H9 (cell line): ENCODE data around the gene CKB. TPM values are rescaled to one million over a fixed set of nuclear protein-coding genes. Genes with fewer than 3 reads are reported as not detected.

Experiments
- DNase-seq: peaks from one replicate; pipeline ENCODE4 v3.0.0-alpha.2; 2017
- H2AFZ ChIP-seq: one replicate; pipeline ENCODE4 v1.6.1; 2013; ENCODE audit warnings: mild to moderate bottlenecking, low read length, control low read depth, moderate library complexity
- H2AK5ac ChIP-seq: 2 replicates; pipeline ENCODE4 v1.6.1; 2013; ENCODE audit warnings: low read length, control low read depth, mixed read lengths; ENCODE audit not compliant: insufficient read length
- H2BK120ac ChIP-seq: one replicate; pipeline ENCODE4 v1.6.1; 2013; ENCODE audit warnings: low read depth, mild to moderate bottlenecking, low read length, control low read depth, inconsistent platforms; ENCODE audit not compliant: poor library complexity, severe bottlenecking
- H2BK12ac ChIP-seq: 2 replicates; pipeline ENCODE4 v1.6.1; 2013; ENCODE audit warnings: low read length, control low read depth, mixed read lengths, low read depth; ENCODE audit not compliant: insufficient read length
- H2BK15ac ChIP-seq: 2 replicates; pipeline ENCODE4 v1.6.1; 2013; ENCODE audit warnings: low read depth, low read length, control low read depth
- H2BK20ac ChIP-seq: one replicate; pipeline ENCODE4 v1.6.1; 2013; ENCODE audit warnings: low read depth, mild to moderate bottlenecking, low read length, control low read depth, inconsistent platforms; ENCODE audit not compliant: poor library complexity, severe bottlenecking
- H2BK5ac ChIP-seq: 2 replicates; pipeline ENCODE4 v1.6.1; 2013; ENCODE audit warnings: low read length, control low read depth, mixed read lengths; ENCODE audit not compliant: insufficient read length
- H3K14ac ChIP-seq: 2 replicates; pipeline ENCODE4 v1.6.1; 2013; ENCODE audit warnings: low read length, control low read depth; ENCODE audit not compliant: insufficient read depth
- H3K18ac ChIP-seq: 2 replicates; pipeline ENCODE4 v1.6.1; 2013; ENCODE audit warnings: low read depth, mild to moderate bottlenecking, mixed read lengths, low read length, control low read depth; ENCODE audit not compliant: insufficient read length
- H3K23ac ChIP-seq: 2 replicates; pipeline ENCODE4 v1.6.1; 2013; ENCODE audit warnings: low read length, control low read depth, mixed read lengths, low read depth; ENCODE audit not compliant: insufficient read length
- H3K23me2 ChIP-seq: 2 replicates; pipeline ENCODE4 v1.6.1; 2013; ENCODE audit warnings: low read depth, mild to moderate bottlenecking, mixed read lengths, low read length, control low read depth; ENCODE audit not compliant: insufficient read length, poor library complexity, severe bottlenecking
- H3K27ac ChIP-seq: 2 replicates; pipeline ENCODE4 v1.5.1; 2013; ENCODE audit warnings: low read length, control low read depth, mixed read lengths, low read depth; ENCODE audit not compliant: insufficient read length
- H3K27me3 ChIP-seq: 2 replicates; pipeline ENCODE4 v1.6.1; 2013; ENCODE audit warnings: low read length, control low read depth, inconsistent platforms; ENCODE audit not compliant: insufficient read depth
- H3K4ac ChIP-seq: 2 replicates; pipeline ENCODE4 v1.6.1; 2013; ENCODE audit warnings: low read depth, mild to moderate bottlenecking, control low read depth, inconsistent platforms, low read length, moderate library complexity
- H3K4me1 ChIP-seq: 2 replicates; pipeline ENCODE4 v1.6.1; 2013; ENCODE audit warnings: low read length, control low read depth, inconsistent platforms; ENCODE audit not compliant: insufficient read depth
- H3K4me2 ChIP-seq: 2 replicates; pipeline ENCODE4 v1.6.1; 2013; ENCODE audit warnings: low read length, control low read depth, mixed read lengths; ENCODE audit not compliant: insufficient read length, insufficient read depth
- H3K56ac ChIP-seq: 2 replicates; pipeline ENCODE4 v1.6.1; 2013; ENCODE audit warnings: low read depth, mild to moderate bottlenecking, mixed read lengths, low read length, control low read depth; ENCODE audit not compliant: insufficient read length
- H3K79me1 ChIP-seq: 2 replicates; pipeline ENCODE4 v1.6.1; 2013; ENCODE audit warnings: low read depth, mild to moderate bottlenecking, moderate library complexity, low read length, control low read depth, inconsistent platforms; ENCODE audit not compliant: insufficient read depth, poor library complexity, severe bottlenecking
- H3K79me2 ChIP-seq: 2 replicates; pipeline ENCODE4 v1.6.1; 2013; ENCODE audit warnings: low read length, control low read depth, inconsistent platforms; ENCODE audit not compliant: insufficient read depth
- H3K9ac ChIP-seq: 2 replicates; pipeline ENCODE4 v1.6.1; 2013; ENCODE audit warnings: low read length, control low read depth, mixed read lengths; ENCODE audit not compliant: insufficient read length; ENCODE audit errors: extremely low read depth
- H3K9me3 ChIP-seq: one replicate; pipeline ENCODE4 v1.6.1; 2013; ENCODE audit warnings: low read depth, low read length, inconsistent platforms; ENCODE audit not compliant: control insufficient read depth
- H3T11ph ChIP-seq: one replicate; pipeline ENCODE4 v1.6.1; 2013; ENCODE audit warnings: mild to moderate bottlenecking, low read length, control low read depth, inconsistent platforms
- H4K20me1 ChIP-seq: one replicate; pipeline ENCODE4 v1.6.1; 2013; ENCODE audit not compliant: control insufficient read depth, insufficient read length, insufficient read depth
- H4K5ac ChIP-seq: 2 replicates; pipeline ENCODE4 v1.6.1; 2013; ENCODE audit warnings: low read depth, mild to moderate bottlenecking, mixed read lengths, low read length, control low read depth; ENCODE audit not compliant: insufficient read length
- H4K8ac ChIP-seq: replicated peaks from 2 replicates; pipeline ENCODE4 v1.6.1; 2013; ENCODE audit warnings: low read length, control low read depth, mixed read lengths, low read depth; ENCODE audit not compliant: insufficient read length
- H4K91ac ChIP-seq: 2 replicates; pipeline ENCODE4 v1.6.1; 2013; ENCODE audit warnings: low read depth, mild to moderate bottlenecking, moderate library complexity, mixed read lengths, low read length, control low read depth; ENCODE audit not compliant: insufficient read length
- H3K27ac Mint-ChIP-seq, 3 experiments: 2 replicates in 2 of 3; 3 replicates in 1 of 3; pipeline ENCODE4 v1.8.0; 2020 to 2021; ENCODE audit warnings: mixed read lengths in 3 of 3, mild to moderate bottlenecking in 1 of 3, moderate library complexity in 1 of 3
- H3K27me3 Mint-ChIP-seq: 2 replicates; pipeline ENCODE4 v1.8.0; 2021; ENCODE audit warnings: low read depth, mild to moderate bottlenecking, moderate library complexity, mixed read lengths
- H3K36me3 Mint-ChIP-seq, 3 experiments: 2 replicates in 2 of 3; 3 replicates in 1 of 3; pipeline ENCODE4 v1.8.0; 2020 to 2021; ENCODE audit warnings: low read depth in 3 of 3, mixed read lengths in 3 of 3; ENCODE audit not compliant: insufficient read depth in 1 of 3
- H3K4me1 Mint-ChIP-seq, 2 experiments: 2 replicates each; pipeline ENCODE4 v1.8.0; 2020; ENCODE audit warnings: mixed read lengths in 2 of 2
- H3K4me3 Mint-ChIP-seq, 2 experiments: 2 replicates in 1 of 2; 3 replicates in 1 of 2; pipeline ENCODE4 v1.8.0; 2020 to 2021; ENCODE audit warnings: mild to moderate bottlenecking in 2 of 2, mixed read lengths in 2 of 2, moderate library complexity in 1 of 2
- H3K9me3 Mint-ChIP-seq, 2 experiments: 2 replicates in 1 of 2; 3 replicates in 1 of 2; pipeline ENCODE4 v1.8.0; 2020; ENCODE audit warnings: mild to moderate bottlenecking in 2 of 2, mixed read lengths in 2 of 2, moderate library complexity in 1 of 2
- CTCF ChIP-seq: fragments of 200-600 bp; sonication (generic); conservative IDR thresholded peaks from 3 replicates; pipeline ENCODE4 v1.8.0; 2021; ENCODE audit warnings: antibody characterized with exemption, mild to moderate bottlenecking
- WGBS: extraction: QIAGEN DNeasy Blood & Tissue Kit; methylation state at CpG from one replicate; pipeline ENCODE4 v1.1.7; 2013; ENCODE audit warnings: missing lambda C conversion rate, low lambda C conversion rate, mixed read lengths; ENCODE audit not compliant: insufficient read length; ENCODE audit errors: extremely low coverage; 5-methylcytosine and 5-hydroxymethylcytosine counted together
- total RNA-seq: library from RNA; stranded (reverse); gene quantifications from 2 replicates; pipeline ENCODE4 v1.2.1, GENCODE V29; 2021

Gene CKB
- total RNA-seq, 1 experiment from 2014 or later, result 517 TPM

GRCh38 chr14:103519043-103519836, 3.4 kb downstream of the CKB start:
- peaks cover 4 to 5% of the 10 kb centered on the region in 2 experiments; a peak in 3 of 5 replicates for H3K9me3 Mint-ChIP-seq
- H3K23me2 ChIP-seq, result peaks cover 12% of the 10 kb centered on the region
- DNase-seq, result no peak
- H3K18ac ChIP-seq, result no peak overlapping the region
- no peak overlapping the region for H3K23ac ChIP-seq
- no peak overlapping the region for H3K9ac ChIP-seq
- H3K79me1 ChIP-seq, result no peaks in the 10 kb centered on the region
- no peak overlapping the region for H4K5ac ChIP-seq
- no peak overlapping the region for H2BK120ac ChIP-seq
- no peak overlapping the region for H3T11ph ChIP-seq
- H3K4ac ChIP-seq, result no peak overlapping the region
- H4K20me1 ChIP-seq, result peaks cover 3% of the 10 kb centered on the region
- H3K56ac ChIP-seq, result no peak overlapping the region
- peaks cover 10 to 15% (median 13%) of the 10 kb centered on the region in 3 experiments for H3K36me3 Mint-ChIP-seq
- H3K4me3 Mint-ChIP-seq, result peak overlapping the region; percentile 42 to 68
- TF ChIP-seq CTCF, result no peak
- no peak overlapping the region for H2BK12ac ChIP-seq
- H3K27ac Mint-ChIP-seq, result peak overlapping the region in 2 of 3 experiments; percentile 44 to 91; a peak in 4 of 7 replicates
- no peak overlapping the region for H2BK20ac ChIP-seq
- H4K8ac ChIP-seq, result no peak overlapping the region
- no peaks in the 10 kb centered on the region for H3K9me3 ChIP-seq
- H3K27me3 Mint-ChIP-seq, result peaks cover 11% of the 10 kb centered on the region
- H3K27ac ChIP-seq, result no peak overlapping the region
- no peak overlapping the region for H2BK15ac ChIP-seq
- no peak overlapping the region for H2BK5ac ChIP-seq
- peaks cover 7% of the 10 kb centered on the region; the same call in 1 of the 2 replicates for H3K27me3 ChIP-seq
- no peaks in the 10 kb centered on the region for H3K4me1 ChIP-seq
- H2AFZ ChIP-seq, result no peak overlapping the region
- no peak overlapping the region for H3K4me2 ChIP-seq
- no peak overlapping the region for H3K14ac ChIP-seq
- peaks cover 17 to 36% of the 10 kb centered on the region in 2 experiments for H3K4me1 Mint-ChIP-seq
- H2AK5ac ChIP-seq, result no peak overlapping the region
- no peaks in the 10 kb centered on the region for H3K79me2 ChIP-seq
- H4K91ac ChIP-seq, result no peak overlapping the region
- no CpG with 5 or more reads among the region's 13 CpGs for WGBS
